Measurements from ENCODE around the gene DEFB108B.
"Not testable (repeated sequence)": the region's sequence is repeated elsewhere in the genome, so short reads cannot be mapped to it uniquely, and the experiment has no call there.

DEFB108B gene

GRCh38 chr11:71804158-71804947 lies 28.6 kb upstream of the DEFB108B start:
- DNase-seq (ENCODE audit: low read depth, low spot score), result not testable (repeated sequence)

GRCh38 chr11:71812529-71812928 lies 20.5 kb upstream of the DEFB108B start:
- not testable (repeated sequence) for H3K4me3 ChIP-seq (ENCODE audit: low read length); DNase-seq (ENCODE audit: low read depth, low spot score)

More at GRCh38 chr11:71804158-71804947, 28.6 kb upstream of the DEFB108B start:
- not testable (repeated sequence) for H3K4me3 ChIP-seq (ENCODE audit: low read length)

- H3K4me3 ChIP-seq (ENCODE audit: low read length), result peak overlapping the region; percentile 47
Measured at GRCh38 chr11:71813481-71814355, 19.3 kb upstream of the DEFB108B start.

GRCh38 chr11:71821539-71821938 lies 11.5 kb upstream of the DEFB108B start:
- not testable (repeated sequence) for H3K4me3 ChIP-seq (ENCODE audit: low read length)
- DNase-seq (ENCODE audit: low read depth, low spot score), result peak; percentile 17

More at GRCh38 chr11:71813481-71814355, 19.3 kb upstream of the DEFB108B start:
- DNase-seq (ENCODE audit: low read depth, low spot score), result peak; percentile 53

- DNase-seq (ENCODE audit: low read depth, low spot score); H3K4me3 ChIP-seq (ENCODE audit: low read length): not testable (repeated sequence)
Measured at GRCh38 chr11:71829247-71829646, 3.8 kb upstream of the DEFB108B start.

DNA sequence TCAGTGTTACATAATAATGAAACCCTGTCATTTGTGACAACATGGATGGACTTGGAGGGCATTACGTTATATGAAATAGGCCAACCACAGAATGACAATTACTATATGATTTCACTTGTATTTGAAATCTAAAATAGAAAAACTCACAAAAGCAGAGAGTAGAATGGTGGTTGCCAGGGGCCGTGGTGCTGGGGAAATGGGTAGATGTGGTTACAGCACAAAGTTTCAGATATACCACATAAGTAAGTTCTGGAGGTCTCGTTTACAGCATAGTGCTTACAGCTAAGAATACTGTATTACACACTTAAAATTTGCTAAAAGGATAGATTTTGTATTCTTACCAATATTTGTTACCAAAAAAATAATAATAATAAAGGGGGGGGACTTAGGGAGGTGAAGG lies 3.3 kb upstream of the DEFB108B start:
- H3K4me3 ChIP-seq (ENCODE audit: low read length); DNase-seq (ENCODE audit: low read depth, low spot score): not testable (repeated sequence)

DNA sequence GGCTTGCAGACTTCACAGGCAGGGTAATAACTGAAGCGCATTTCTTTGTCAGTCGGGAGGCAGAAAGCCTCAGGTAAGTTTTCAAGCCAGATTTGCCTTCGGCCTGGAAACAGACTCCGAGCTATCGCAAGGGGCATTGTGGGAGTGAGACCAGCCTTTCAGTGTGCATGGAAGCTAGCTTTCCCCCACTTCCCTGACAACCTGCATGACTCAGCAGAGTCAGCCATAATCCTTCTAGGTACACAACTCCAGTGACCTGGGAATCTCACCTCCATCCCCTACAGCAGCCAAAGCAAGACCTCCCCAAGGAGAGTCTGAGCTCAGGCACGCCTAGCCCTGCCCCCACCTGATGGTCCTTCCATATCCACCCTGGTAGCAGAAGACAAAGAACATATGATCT lies 9.7 kb downstream of the DEFB108B start:
- not testable (repeated sequence) for DNase-seq (ENCODE audit: low read depth, low spot score)

DNA sequence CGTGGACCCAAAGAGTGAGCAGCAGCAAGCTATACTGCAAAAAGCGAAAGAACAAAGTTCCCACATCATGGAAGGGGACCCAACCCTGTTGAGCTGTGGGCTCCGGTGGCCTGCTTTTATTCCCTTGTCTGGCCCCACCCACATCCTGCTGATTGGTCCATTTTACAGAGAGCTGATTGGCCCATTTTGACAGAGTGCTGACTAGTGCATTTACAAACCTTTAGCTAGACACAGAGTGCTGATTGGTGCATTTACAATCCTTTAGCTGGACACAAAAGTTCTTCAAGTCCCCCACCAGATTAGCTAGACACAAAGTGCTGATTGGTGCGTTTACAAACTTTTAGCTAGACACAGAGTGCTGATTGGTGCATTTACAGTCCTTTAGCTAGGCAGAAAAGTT lies 10.4 kb downstream of the DEFB108B start:
- DNase-seq (ENCODE audit: low read depth, low spot score); H3K4me3 ChIP-seq (ENCODE audit: low read length): not testable (repeated sequence)

More for the DNA sequence above, 9.7 kb downstream of the DEFB108B start:
- H3K4me3 ChIP-seq (ENCODE audit: low read length), result not testable (repeated sequence)

- no peak overlapping the region for H3K4me3 ChIP-seq (ENCODE audit: low read length)
- no peak for DNase-seq (ENCODE audit: low read depth, low spot score)
Measured at GRCh38 chr11:71843858-71844257, 10.9 kb downstream of the DEFB108B start.

GRCh38 chr11:71853895-71854294 lies 20.9 kb downstream of the DEFB108B start:
- not testable (repeated sequence) for DNase-seq (ENCODE audit: low read depth, low spot score); H3K4me3 ChIP-seq (ENCODE audit: low read length)

DNA sequence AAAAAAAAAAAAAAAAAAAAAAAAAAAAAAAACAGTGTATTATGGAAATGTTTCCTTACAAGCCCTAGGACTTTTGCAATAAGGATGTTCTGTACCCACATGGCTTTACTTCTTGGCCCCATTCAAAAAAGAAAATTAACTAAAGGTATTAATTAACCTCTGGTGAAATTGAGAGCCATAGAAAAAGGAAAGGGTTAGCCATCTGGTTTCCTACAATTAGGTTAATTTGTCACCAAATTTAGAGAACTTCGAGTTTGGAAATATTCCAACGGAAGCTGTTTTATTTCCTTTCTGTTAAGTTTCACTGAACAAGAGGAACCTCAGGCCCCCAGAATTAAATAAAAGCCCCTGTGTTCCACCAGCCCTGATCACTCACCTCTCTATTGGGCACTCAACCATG lies 22.9 kb downstream of the DEFB108B start:
- not testable (repeated sequence) for H3K4me3 ChIP-seq (ENCODE audit: low read length); DNase-seq (ENCODE audit: low read depth, low spot score)

DNA sequence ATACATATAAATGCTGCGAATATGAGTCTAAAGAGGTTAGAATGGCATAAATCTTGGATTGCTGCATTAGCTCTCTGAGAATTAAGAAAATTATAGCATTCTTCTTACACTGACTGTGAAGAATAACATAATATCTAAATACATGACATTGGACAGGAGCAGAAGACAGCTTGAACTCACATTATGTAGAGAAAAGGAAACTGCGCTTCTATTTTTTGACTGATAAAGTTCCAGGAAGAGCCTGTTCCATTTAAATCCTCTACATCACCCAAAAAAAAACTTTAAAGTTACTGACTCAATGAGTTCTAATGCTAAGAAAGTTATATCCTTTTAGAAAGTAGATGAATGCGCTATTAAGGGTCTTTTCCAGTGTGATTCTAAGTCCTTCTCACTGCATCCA lies 27.8 kb downstream of the DEFB108B start:
- not testable (repeated sequence) for DNase-seq (ENCODE audit: low read depth, low spot score); H3K4me3 ChIP-seq (ENCODE audit: low read length)

- H3K4me3 ChIP-seq (ENCODE audit: low read length), result not testable (repeated sequence)
- DNase-seq (ENCODE audit: low read depth, low spot score), result peak; percentile 41
Measured at GRCh38 chr11:71863978-71864627, 31.1 kb downstream of the DEFB108B start.

DNA sequence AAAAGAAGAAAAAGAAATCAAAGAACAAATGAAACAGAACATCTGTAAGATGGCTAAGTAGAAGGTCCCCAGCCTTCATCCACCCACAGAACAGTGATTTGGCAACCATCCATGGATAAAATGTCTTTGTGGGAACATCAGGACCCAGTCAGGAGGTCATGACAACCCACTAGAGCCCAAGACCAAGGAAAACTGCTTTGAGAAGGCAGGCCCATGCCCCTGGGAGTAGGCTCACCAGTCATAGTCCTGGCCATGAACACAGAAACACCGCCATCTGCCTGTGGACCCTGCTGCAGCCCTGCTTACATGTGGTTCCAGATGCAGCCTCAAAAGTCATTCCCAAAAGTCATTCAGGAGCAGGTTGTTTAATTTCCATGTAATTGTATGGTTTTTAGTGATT lies 34.2 kb downstream of the DEFB108B start:
- H3K4me3 ChIP-seq (ENCODE audit: low read length); DNase-seq (ENCODE audit: low read depth, low spot score): not testable (repeated sequence)

DNA sequence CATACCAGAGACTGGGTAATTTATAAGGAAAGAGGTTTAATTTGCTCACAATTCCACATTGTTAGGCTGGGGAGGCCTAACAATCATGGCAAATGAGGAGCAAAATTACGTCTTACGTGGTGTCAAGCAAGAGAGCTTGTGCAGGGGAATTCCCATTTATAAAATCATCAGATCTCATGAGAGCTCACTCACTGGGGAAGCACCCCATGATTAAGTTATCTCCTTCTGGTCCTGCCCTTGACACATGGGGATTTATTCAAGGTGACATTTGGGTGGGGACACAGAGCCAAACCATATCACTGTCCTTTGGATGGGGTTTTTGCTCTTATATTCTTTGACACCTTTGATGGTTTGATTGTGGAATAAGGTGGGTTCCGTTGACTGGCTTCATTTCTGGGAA lies 36.9 kb downstream of the DEFB108B start:
- DNase-seq (ENCODE audit: low read depth, low spot score); H3K4me3 ChIP-seq (ENCODE audit: low read length): not testable (repeated sequence)

DNA sequence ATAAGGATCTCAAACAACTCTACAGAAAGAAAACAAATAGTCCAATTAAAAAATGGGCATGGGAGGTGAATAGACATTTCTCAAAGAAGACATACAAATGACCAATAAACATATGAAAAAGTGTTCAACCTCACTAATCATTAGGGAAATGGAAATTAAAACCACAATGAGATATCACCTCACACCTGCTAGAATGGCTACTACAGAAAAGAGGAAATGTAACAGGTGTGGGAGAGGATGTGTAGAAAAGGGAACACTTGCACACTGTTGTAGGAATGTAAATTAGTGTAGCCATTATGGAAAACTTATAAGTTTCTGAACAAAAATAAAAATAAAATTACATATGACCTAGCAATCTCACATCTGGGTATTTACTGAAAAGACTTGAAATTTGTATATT lies 37.7 kb downstream of the DEFB108B start:
- H3K4me3 ChIP-seq (ENCODE audit: low read length); DNase-seq (ENCODE audit: low read depth, low spot score): not testable (repeated sequence)

- DNase-seq (ENCODE audit: low read depth, low spot score); H3K4me3 ChIP-seq (ENCODE audit: low read length): not testable (repeated sequence)
Measured at GRCh38 chr11:71876262-71876661, 43.3 kb downstream of the DEFB108B start.

DNA sequence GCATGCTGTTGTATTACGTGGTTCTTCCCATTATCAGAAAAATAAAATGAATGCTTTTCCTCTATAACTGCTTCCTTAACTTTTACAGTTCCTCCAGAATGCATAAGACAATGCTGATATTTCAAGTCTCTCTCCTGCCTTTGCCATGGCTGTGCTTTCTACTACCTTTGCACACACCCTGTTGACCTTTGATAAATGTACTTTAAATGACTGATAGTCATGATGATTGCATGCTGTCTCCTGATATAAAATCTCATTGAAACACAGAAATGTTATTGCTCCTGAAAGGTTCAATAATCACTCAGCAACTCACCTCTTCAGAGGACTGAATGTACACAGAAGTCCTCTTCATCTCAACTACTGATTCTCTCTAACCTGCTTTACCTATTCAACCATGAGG lies 45.1 kb downstream of the DEFB108B start, which contains the start of gene DEFB131B:
TSS of gene DEFB131B (plus strand) at position 395 of the 400 bp plus-strand sequence. CDS start at position 395, 0 bp downstream.
- not testable (repeated sequence) for DNase-seq (ENCODE audit: low read depth, low spot score); H3K4me3 ChIP-seq (ENCODE audit: low read length)

DNA sequence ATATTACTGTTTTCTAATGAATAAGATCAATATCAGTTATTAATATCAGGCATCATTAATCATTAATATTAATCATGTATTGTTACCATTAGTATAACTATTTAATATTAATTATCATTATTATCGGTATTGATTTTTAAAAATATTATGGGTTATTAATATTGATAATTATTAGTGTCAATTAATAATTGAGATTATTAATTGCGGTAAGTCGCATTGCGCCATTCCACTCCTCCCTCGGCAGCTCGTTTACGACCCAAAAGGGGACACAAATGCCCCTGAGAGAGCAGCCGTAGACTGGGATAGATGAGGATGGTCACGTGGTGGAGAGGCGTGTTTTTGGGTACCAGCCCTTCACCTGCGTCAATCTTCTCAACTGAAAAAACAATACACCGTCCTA lies 52.8 kb downstream of the DEFB108B start:
- not testable (repeated sequence) for H3K4me3 ChIP-seq (ENCODE audit: low read length); DNase-seq (ENCODE audit: low read depth, low spot score)
